Hematopoietic multipotent progenitor cell (in vitro differentiated cells): ENCODE data around the gene GALNT18. TPM values are rescaled to one million over a fixed set of nuclear protein-coding genes. Genes with fewer than 3 reads are reported as not detected.
A peak's percentile ranks its signal among the peaks of the same experiment; 100 is the strongest.

Source experiments
- DNase-seq, 3 donors: peaks; one replicate each; pipeline ENCODE4 v3.0.0-alpha.2; 2011 to 2015; ENCODE audit warnings: low read depth in 2 of 3, low spot score in 2 of 3
- total RNA-seq: library from RNA; depleted of rRNA; stranded (reverse); fragments of >200 nt; gene quantifications from one replicate; pipeline ENCODE4 v1.2.3, GENCODE V29; 2012

Gene GALNT18
- total RNA-seq, 1 donor, result 0.54 TPM

DNA sequence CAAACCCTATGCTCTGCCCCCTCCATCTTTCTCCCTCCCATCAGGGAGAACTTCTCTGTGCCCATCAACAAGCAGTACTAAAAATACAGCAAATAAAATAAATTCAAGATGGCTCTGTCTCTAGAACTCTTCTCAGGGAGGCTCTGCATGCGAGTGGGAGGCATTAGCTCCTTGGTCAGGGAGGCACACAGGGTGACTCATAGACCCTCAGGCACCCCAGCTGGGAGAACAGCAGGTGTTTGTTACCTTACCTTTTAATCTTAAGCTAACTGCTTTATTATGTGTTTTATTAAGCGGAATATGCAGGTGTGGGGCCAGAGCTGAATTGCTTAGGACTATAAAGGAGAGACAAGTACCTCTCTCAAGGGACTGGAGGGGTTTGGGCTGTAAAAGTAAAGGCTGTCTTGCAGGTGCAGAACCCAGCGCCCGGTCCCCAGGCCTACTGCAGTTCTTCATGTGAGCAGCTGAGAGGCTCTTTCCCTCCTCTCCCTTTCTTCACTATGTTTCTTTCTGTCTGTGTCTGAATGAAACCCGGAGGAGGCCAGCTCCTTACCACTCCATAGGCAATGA is 289.6 kb downstream of the GALNT18 start:
- DNase-seq, result no peak

DNA sequence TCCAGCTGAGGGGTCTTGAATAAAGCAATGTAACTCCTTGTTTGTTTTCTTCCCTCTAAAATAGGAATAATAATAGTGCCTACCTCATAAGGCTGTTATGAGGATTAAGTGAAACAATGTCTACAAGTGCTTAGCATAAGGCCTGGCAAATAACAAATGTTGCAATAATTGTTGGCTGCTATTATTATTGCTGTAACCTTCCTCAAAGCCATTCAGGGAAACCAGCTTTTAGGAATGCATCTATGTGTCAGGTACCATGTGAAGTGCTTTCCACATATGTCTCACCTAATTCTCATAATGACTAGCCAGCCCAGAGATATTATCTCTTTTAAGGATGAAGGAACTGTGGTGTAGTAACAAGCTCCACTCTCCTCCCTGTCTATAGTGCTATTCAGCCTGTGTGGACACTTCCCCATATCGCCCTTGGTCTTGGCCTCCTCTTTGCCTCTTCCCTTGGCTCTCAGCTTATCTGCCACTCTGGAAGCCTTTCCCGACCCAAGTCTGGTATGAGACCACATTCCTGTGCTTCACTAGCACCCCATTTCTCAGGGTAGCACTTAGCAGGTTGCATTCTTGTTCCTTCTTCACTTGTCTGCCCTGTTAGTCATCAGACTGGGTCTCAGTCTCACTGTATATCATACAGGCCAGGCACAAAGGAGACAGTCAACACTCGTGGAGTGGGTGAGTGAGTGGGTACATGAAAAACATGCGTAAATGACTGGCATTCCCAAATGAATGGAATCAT is 292.6 kb downstream of the GALNT18 start:
- DNase-seq, result no peak

DNA sequence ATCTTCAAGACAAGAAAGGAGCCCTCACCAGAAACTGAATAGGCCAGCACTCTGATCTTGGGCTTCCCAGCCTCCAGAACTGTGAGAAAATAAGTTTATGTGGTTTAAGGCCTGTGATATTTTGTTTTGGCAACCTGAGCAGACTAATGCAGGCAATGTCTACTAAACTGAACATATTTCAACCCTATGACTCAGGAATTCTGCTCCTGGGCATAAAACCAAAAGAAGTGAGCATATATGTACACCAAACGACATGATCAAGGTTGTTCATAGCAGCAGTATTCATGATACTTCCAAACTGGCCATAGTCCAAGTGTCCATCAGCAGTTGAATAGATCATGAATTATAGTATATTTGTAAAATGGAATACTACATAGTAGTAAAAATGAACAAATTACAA is 297.7 kb downstream of the GALNT18 start:
- no peak for DNase-seq

DNA sequence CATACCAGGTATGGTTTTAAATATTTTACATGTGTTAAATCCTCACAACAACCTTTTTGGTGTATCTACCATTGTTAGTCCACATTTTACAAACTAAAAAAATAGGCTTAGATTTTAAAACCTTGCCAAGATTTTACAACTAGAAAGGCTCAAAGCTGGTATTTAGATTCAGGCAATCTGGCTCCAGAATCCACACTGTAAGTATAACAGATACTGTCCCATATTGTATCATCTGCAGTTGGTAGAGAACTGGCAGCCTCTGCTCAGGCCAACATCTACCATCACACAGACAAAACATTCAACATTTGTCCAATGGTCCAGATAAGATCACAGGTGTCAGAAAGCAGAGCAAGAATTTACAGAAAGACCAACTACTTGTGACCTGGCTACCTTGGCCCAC is 299.7 kb downstream of the GALNT18 start:
- no peak for DNase-seq

DNA sequence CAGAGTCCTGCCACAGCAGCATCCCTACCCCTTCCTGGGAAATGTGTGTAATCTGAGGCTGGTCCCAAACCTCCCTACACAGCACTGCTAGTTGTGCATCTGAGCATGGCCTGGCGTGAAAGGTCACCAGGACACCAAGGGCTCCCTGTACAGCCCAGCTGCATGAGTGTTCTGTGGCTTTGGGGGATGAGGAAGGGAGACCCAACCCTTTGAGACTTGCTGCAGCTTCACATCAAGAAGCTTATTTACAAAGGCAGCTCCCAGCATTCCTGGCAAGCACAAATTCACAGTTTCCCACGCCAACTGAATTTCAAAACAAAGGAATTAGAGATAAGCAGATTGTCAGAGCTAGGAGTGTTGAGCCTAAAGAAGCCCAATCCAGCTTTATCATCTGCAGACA is 301.0 kb downstream of the GALNT18 start:
- DNase-seq, result no peak

DNA sequence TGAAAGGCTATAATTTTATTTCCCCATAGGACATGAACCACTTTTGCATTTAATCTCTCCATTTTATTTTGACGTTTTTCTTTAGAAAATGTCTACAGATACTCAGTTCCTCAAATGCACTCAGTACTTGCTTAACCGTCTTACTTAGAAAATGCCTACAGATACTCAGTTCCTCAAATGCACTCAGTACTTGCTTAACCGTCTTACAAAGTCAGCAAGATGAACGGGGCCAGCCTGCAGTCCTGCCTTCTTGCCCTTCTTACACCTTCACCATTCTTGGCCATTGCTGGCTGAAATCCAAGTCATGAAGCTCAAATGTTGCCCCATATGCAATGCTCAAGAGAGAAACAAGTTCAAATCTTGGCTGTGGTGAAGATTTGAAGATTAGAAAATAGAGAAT is 302.8 kb downstream of the GALNT18 start:
- DNase-seq, result peak in 1 of 3 donors; percentile 9

DNA sequence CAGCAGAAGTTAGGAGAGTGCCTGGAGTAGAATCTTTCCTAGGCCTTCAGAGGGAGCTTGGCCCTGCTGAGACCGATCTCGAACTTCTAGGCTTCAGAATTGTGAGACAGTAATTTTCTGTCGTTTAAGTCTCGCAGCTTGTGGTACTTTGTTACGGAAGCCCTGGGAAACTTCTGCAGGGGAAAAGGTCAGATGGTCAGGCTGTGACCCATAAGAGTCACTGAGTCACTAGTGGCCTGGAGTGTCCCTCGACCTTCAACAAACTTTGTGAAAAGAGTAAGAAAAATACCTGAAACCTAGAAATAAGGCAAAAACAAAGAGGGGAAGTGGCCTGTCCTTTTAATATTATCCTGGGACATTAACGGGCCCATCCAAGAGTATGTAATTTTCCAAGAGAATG is 303.3 kb downstream of the GALNT18 start:
- no peak for DNase-seq

DNA sequence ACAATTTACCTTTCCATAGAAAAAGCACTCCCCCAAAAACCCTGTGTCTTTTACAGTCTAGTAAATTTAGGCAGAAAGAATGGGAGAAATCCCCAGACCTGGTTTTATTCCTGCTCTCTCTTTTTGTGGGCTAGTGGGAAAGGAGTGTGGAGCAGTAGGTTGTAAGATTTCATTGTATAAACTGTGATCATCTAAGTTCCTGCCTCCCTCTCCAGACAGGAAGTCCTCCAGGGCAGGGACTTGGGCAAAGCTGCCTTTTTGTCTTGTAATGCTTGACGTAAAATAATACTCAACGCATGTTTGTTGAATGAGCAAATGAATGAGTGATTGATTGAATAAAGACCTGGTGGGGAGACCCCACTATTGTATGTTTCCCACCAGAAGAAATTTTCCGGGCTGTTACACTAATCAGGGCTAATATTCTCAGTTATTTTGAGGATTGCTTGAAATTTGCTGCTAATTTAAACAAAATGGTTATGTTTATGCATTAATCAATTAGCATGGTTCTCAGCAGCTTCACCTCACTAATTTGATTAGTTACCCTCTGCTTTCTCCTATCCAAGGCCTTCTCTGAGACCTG is 305.1 kb downstream of the GALNT18 start:
- no peak for DNase-seq

DNA sequence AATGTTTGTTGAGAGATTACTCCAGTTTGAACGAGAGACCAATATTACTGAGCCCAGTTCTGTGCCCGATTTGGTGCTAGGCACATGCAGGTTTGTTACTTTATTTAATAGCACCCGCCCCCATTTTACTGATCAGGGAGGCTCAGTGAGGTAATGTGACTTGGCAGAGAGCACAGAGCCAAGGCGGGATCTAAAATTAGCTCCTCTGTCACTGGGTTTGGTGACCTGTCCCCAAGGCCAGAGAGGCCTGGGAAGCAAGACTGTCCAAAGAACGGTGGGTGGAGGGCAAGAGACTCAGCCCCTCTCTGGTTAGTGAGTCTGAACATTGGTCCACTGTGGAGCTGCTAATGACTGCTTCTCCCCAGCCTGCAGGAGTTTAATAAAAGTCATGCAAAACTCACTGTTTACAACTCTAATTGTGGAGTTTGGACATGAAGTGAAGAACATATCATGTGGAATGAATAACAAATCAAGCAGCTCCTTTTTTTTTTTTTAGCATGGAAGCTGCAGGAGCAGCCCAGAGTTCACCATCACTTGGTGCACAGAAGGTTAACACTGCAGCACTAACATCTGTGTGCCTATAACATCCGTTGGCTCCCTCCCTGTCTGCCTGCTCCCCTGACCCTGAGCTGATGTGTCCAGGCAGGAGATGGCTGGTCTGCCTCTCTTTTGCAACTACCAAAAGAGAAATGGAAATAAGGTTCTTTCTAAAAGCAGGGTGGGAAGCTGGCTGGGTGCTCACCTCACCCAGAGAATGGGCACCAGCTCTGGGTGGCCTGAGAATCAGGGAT is 307.7 kb downstream of the GALNT18 start:
- no peak for DNase-seq

DNA sequence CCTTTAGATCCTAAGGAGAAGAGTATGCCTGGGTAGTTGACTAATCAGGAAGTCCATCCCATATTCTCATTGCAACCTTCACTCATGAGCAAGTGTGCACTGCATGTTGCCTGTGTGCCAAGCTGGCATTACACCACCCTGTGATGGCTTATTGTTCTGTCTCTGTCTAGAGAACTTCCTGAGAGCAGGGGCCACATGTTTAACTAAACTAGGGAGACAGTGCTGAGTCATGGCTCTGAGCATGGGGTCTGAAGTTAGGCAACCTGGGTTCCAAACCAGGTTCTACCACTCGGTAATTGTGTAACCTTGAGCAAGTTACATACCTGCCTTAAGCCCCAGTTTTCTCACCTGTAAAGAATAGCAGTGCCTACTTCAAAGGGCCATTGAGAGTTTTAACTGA is 308.4 kb downstream of the GALNT18 start:
- DNase-seq, result no peak

DNA sequence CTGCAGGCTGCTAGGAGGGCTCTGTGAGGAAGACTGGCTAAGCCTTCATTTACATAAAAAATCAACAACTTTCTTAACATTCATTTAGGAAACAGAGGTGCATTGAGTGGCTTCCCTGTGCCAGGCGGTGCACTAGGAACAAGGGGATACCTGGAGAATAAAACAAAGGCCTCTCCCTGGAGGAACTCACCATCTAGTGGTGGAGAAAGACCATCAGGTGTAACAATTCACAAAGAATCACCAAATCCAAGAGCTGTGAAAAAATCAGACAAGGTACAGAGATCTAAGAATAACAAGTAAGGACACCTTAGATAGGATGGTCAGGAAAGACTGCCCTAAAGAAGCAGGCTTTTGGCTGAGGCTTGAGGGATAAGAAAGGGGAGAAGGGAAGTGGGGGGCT is 309.1 kb downstream of the GALNT18 start:
- DNase-seq, result no peak

DNA sequence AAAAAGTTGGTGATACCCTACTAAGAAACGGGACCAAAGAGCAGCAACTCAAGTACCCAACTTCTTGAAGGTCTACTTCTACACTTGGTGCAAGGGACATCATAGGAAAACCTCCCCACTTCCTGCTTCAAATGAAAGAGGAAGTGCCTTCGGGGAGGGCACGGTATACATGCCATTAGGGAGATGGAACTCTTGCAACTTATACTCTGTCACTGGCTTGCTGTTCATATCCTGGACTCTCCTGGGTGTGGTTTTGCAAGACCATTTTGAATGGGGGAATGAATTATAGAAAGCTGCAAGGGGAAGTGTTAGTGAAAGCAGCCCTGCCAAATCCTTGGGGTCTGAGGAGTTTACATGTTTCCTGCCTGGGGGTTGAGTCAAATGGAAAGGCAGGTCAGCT is 310.6 kb downstream of the GALNT18 start:
- peak in 1 of 3 donors; percentile 41 for DNase-seq

DNA sequence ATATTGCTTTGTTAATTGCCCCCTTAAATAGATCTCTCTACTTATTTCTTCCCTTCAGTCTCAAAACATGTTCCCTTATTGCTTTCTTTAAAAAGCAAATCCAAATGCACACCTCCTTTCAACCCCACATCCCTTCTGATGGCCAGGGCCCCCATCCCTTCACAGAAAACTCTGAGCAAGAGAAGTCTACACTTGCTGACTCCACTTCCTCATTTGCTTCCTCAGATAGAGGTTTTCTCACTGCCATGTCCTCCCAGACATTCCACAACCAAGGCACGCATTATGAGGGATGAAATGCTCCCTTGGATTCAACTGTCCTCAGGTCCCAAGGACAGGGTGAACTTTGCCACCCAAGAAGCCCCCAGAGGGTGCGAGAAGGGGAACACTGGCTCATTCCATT is 311.9 kb downstream of the GALNT18 start:
- no peak for DNase-seq

DNA sequence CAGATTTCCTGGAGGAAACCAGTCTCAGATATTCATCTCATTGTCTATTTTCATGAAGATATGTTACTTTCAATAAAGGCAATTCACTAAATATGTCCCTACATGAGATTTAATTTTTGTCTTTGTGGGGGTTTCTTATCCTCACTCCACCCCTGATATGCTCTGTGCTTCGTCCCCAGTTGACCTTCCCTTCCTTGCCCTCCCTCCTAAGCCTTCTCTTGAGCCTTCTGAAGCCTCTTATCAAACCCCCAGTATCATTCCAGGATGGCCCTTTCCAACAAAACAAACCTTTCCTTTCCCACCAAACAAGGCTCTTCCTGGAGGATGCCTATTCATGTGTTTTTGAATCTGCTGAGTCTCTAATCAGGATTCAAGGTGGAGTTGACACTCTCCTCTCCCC is 313.6 kb downstream of the GALNT18 start:
- no peak for DNase-seq

DNA sequence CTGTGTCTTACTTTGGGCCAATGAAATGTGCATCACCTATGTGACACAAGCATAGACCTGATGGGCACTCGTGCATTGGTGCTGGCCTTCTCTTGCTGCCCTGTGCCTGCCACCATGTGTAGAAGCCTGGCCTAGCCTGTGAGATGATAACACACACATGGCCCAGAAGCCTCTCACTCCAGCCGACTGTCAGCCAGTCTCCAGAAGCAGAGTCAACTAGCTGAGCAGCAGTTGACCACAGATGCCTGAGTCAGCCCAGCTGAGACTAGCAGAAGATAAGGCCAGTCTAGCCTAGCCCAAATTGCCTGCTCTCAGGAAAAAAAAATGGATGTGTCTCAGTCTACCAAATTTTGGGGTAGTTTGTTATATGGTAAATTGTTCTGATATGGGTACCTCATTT is 314.9 kb downstream of the GALNT18 start:
- DNase-seq, result no peak

DNA sequence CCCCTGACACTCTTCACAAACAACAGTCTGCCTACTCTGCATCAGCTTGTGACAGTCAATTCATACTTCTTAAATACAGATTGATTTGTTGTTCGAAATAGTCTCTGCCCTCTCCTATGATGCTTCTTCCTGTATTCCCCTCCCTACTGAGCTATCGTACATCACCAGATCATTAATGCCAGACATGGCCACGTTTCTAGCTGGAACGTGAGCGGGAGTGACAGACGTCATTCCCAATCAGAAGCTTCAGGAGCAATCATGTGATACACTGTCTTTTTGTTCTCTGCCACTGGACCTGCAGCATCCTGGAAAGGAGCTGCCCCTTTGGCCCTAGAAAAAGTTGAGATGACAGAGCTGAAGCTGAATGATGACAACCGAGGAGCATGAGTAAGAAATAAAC is 317.3 kb downstream of the GALNT18 start:
- DNase-seq, result no peak

DNA sequence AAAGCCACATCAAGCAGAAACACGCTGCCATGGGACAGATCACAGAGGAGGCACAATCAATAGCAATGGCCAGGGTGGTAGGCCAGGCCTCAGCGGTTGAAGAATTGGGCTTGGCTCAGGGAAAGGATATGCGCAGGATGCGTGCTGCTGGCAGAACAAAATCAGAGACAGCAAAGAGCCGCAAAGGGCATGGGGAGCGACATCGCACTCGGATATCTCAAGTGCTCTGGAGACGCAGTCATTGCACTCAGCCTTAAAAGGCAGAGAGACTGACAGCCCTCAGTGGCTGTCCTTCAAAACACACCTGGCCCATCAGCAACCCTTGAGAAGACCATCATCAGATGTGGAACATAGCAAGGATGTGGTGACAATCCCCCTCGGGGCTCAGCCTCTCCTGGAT is 319.2 kb downstream of the GALNT18 start:
- DNase-seq, result no peak

DNA sequence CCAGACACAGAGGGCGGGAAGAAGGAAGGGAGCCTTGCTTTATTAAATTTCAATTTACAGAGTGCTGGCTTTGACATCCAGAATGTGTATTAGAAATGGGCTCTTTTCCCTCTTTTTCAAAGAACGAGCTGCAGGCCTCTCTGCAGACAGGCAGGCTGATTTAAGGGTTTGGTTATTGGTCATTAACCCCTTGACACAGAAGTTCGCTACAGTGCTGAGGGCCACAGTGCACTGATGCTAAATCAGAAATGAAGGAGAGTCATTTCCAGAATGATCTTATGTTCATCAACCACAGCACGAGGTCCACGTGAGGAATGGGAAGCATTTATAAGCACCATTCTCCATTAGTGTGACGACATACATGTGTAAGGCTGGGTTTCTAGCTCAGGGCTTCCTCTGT is 320.6 kb downstream of the GALNT18 start:
- DNase-seq, result no peak

DNA sequence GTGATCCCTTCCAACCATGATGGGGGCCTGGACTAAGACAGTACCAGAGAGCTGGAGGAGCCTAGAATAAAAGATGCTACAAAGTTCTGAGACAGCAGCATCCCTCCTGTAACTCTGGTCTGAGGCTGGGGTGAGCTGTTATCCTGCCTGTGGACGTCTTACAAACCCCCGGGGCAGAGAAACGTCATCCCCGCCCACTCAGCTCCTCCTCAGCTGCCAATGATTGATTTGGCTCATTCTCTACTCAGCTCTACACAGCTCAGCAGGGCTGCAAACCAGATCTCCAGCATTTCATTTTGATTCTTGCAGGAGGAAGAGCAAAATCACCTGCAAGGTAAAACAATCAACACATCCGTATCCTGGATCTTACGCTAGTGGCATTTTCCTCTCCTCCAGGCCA is 324.2 kb downstream of the GALNT18 start:
- DNase-seq, result no peak

DNA sequence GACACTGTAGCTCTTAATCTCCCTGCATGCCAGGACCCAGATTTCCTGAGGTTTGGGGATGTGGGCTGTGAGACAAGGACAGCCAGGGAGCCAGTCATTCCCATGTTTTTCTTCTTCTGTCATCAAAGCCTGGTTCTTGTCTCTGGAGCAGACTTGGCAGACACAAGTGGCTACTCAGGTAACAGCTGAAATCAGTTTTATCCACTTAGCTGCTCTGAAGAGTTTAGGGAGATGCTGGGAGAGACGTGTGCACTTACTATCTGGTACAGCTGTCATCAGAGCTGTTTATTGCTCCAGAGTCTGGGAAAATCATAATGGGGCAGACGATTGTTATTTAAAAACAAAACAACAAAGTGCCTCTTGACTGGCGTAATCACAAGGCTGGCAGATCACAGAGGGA is 325.4 kb downstream of the GALNT18 start:
- DNase-seq, result no peak

DNA sequence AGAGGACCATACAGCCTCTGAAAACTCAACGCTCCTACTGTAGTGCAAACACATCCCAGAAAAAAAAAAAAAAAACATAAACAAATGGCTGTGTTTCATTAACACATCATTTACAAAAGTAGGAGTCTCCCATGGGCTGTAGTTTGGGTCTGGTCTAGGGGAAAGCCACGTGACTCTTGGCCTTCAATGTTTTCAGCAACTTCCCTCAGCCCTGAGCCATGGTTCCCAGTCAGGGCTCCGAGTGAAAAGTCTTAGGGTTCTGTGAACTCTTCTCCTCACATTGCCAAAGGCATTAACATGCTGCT is 327.3 kb downstream of the GALNT18 start:
- DNase-seq, result no peak
